Thyroid gland (tissue), 4 donors: ENCODE data around the gene PPP4R4.

ENCODE experiments used
- POLR2A ChIP-seq, 2 donors: fragments of 450-650 bp; IDR thresholded peaks; one replicate each; pipeline ENCODE4 v1.6.1; 2017; ENCODE audit warnings: antibody characterized with exemption in 2 of 2, mild to moderate bottlenecking in 2 of 2, moderate library complexity in 1 of 2
- TF ChIP-seq, protein P1 (sequence below), 6 experiments: fragments of 200-600 bp in 3 of 6; fragments of 450-650 bp in 3 of 6; sonication (generic) in 3 of 6; IDR thresholded peaks; one replicate each; pipeline ENCODE4 v1.5.1; 2016 to 2019; ENCODE audit warnings: antibody characterized with exemption in 6 of 6, mild to moderate bottlenecking in 2 of 6, inconsistent platforms in 1 of 6, moderate library complexity in 1 of 6

DNA sequence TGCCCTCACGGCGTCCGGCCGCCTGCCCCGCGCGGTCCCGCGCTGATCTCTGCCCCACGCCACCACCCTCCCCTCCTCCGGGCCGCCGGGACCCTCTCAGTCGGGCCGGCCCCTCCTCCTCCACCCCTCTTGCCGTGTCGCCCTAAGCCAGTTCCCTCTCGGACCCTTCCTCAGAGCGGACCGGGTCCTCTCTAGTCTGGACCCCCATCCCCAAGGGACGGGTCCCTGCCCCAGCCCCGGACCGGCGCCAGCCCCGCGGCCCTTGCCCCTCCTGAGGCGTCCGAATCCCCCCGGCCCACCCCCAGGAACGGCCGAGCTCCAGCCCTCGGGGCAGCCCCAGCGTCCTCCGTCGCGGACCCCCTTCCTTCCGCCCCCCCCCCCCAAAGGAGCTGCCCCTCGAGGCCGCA, 485 bp downstream of the PPP4R4 start:
- TF ChIP-seq POLR2A (IDR thresholded peaks at IDR 0.05), result no peak
- TF ChIP-seq, protein P1, sequence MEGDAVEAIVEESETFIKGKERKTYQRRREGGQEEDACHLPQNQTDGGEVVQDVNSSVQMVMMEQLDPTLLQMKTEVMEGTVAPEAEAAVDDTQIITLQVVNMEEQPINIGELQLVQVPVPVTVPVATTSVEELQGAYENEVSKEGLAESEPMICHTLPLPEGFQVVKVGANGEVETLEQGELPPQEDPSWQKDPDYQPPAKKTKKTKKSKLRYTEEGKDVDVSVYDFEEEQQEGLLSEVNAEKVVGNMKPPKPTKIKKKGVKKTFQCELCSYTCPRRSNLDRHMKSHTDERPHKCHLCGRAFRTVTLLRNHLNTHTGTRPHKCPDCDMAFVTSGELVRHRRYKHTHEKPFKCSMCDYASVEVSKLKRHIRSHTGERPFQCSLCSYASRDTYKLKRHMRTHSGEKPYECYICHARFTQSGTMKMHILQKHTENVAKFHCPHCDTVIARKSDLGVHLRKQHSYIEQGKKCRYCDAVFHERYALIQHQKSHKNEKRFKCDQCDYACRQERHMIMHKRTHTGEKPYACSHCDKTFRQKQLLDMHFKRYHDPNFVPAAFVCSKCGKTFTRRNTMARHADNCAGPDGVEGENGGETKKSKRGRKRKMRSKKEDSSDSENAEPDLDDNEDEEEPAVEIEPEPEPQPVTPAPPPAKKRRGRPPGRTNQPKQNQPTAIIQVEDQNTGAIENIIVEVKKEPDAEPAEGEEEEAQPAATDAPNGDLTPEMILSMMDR (IDR thresholded peaks at IDR 0.05), result no peak
